ENCODE measurements around the gene FAM210A. TPM values are rescaled to one million over a fixed set of nuclear protein-coding genes. Genes with fewer than 3 reads are reported as not detected.

The FAM210A gene
- total RNA-seq, 6 experiments from 2014 or later, result 9.3 to 21.9 (median 11.8) TPM

GRCh38 chr18:13635046-13635445 lies 91.3 kb downstream of the FAM210A start:
- Histone ChIP-seq H3K4me3 (no peak overlapping the region), H3K4me1 (no peaks in the 10 kb centered on the region), H3K27ac (no peak overlapping the region), H3K27me3 (no peaks in the 10 kb centered on the region), H3K36me3 (no peaks in the 10 kb centered on the region), H3K9me3 (no peaks in the 10 kb centered on the region)
- WGBS (ENCODE audit: insufficient coverage, low coverage, low lambda C conversion rate, missing lambda C conversion rate), result 46% methylated on average over 5 of the region's 5 CpGs
- no peak for DNase-seq
- intact Hi-C loops (cut with DNase I), result no loop called here
- ATAC-seq, result peak in 1 of 4 donors; percentile 20
- TF ChIP-seq POLR2A (IDR thresholded peaks at IDR 0.05) (no peak), CTCF (IDR thresholded peaks at IDR 0.05) (no peak)

GRCh38 chr18:13633700-13634099 lies 92.7 kb downstream of the FAM210A start:
- Histone ChIP-seq H3K4me1 (no peaks in the 10 kb centered on the region), H3K4me3 (no peak overlapping the region), H3K9me3 (no peaks in the 10 kb centered on the region), H3K27me3 (no peaks in the 10 kb centered on the region), H3K36me3 (no peaks in the 10 kb centered on the region), H3K27ac (no peak overlapping the region)
- intact Hi-C loops (cut with DNase I), result no loop called here
- WGBS (ENCODE audit: insufficient coverage, low coverage, low lambda C conversion rate, missing lambda C conversion rate), result no CpG with 5 or more reads among the region's 5 CpGs
- ATAC-seq (no peak), DNase-seq (no peak)
- TF ChIP-seq POLR2A (IDR thresholded peaks at IDR 0.05), result no peak
- no peak for TF ChIP-seq CTCF (IDR thresholded peaks at IDR 0.05)

- WGBS (ENCODE audit: insufficient coverage, low coverage, low lambda C conversion rate, missing lambda C conversion rate), result 80% methylated on average over 7 of the region's 7 CpGs
- no peak overlapping the region for H3K4me3 ChIP-seq
- H3K27me3 ChIP-seq, result no peaks in the 10 kb centered on the region
- H3K27ac ChIP-seq, result no peak overlapping the region
- ATAC-seq (no peak), DNase-seq (no peak)
- no peaks in the 10 kb centered on the region for H3K9me3 ChIP-seq
- intact Hi-C loops (cut with DNase I), result no loop called here
- H3K4me1 ChIP-seq, result no peaks in the 10 kb centered on the region
- TF ChIP-seq CTCF (IDR thresholded peaks at IDR 0.05), result no peak
- no peak for TF ChIP-seq POLR2A (IDR thresholded peaks at IDR 0.05)
- H3K36me3 ChIP-seq, result no peaks in the 10 kb centered on the region
Observed at GRCh38 chr18:13630716-13631268, 95.6 kb downstream of the FAM210A start.

- H3K4me1 ChIP-seq, result no peaks in the 10 kb centered on the region
- no peak overlapping the region for H3K27ac ChIP-seq
- TF ChIP-seq CTCF (IDR thresholded peaks at IDR 0.05) (peak; percentile 62 to 80 (median 66)), POLR2A (IDR thresholded peaks at IDR 0.05) (no peak)
- H3K27me3 ChIP-seq, result no peaks in the 10 kb centered on the region
- no peaks in the 10 kb centered on the region for H3K36me3 ChIP-seq
- ATAC-seq (peak; percentile 83 to 98 (median 87)), DNase-seq (no peak)
- no peak overlapping the region for H3K4me3 ChIP-seq
- H3K9me3 ChIP-seq, result no peaks in the 10 kb centered on the region
- intact Hi-C loops (cut with DNase I), result no loop called here
- WGBS (ENCODE audit: insufficient coverage, low coverage, low lambda C conversion rate, missing lambda C conversion rate), result 45% methylated on average over 7 of the region's 8 CpGs
Observed at GRCh38 chr18:13629841-13630715, 96.3 kb downstream of the FAM210A start.

All from right lobe of liver (tissue), 6 donors.